Muscle layer of colon (tissue), 2 donors: Measurements from ENCODE around the gene EPB41L2.

Source experiments
- H3K27ac ChIP-seq: one replicate; pipeline ENCODE4 v1.7.0; 2013; ENCODE audit warnings: low read depth, mild to moderate bottlenecking, low read length, moderate library complexity
- H3K27me3 ChIP-seq, 2 donors: one replicate each; pipeline ENCODE4 v1.7.0; 2013; ENCODE audit warnings: low read length in 2 of 2, mild to moderate bottlenecking in 2 of 2; ENCODE audit not compliant: insufficient read depth in 2 of 2, control insufficient read depth in 1 of 2
- H3K36me3 ChIP-seq: one replicate; pipeline ENCODE4 v1.7.0; 2013; ENCODE audit warnings: mild to moderate bottlenecking, low read length; ENCODE audit not compliant: insufficient read depth
- H3K4me1 ChIP-seq: one replicate; pipeline ENCODE4 v1.7.0; 2013; ENCODE audit warnings: mild to moderate bottlenecking, low read length; ENCODE audit not compliant: insufficient read depth
- H3K4me3 ChIP-seq, 2 donors: one replicate each; pipeline ENCODE4 v1.7.0; 2013; ENCODE audit warnings: low read length in 2 of 2, low read depth in 1 of 2, mild to moderate bottlenecking in 1 of 2, moderate library complexity in 1 of 2
- H3K9ac ChIP-seq: one replicate; pipeline ENCODE4 v1.7.0; 2013; ENCODE audit warnings: low read length
- H3K9me3 ChIP-seq: one replicate; pipeline ENCODE4 v1.7.0; 2013; ENCODE audit warnings: mild to moderate bottlenecking, low read length
- donor health status: abdominal sarcoma.
- donor health status: Adenocarcinoma of cecum.

EPB41L2 gene

DNA sequence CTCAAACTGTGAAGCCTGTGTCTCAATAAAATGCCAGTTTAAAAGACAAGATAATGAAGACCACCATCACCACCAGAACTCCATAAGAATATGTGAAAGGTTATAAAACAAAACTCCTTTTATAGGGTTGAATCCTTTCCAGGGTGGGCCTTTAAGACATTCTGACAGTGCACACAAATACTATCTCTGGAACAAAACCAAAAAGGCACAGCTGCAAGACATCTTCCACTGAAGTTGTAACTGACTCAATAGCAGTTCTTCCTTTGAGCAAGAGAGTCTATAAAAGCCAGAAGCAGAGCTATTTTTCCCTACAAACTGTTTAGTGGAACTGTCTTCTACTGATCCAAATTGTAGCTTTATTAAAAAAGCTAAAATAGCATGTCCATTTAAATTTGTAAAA is 81.6 kb downstream of the EPB41L2 start:
- H3K4me1 ChIP-seq: peaks cover 42% of the 10 kb centered on the region
- no peaks in the 10 kb centered on the region for H3K27me3 ChIP-seq
- no peak overlapping the region for H3K4me3 ChIP-seq
- no peaks in the 10 kb centered on the region for H3K9me3 ChIP-seq
- no peak overlapping the region for H3K27ac ChIP-seq
- no peak overlapping the region for H3K9ac ChIP-seq
- H3K36me3 ChIP-seq: no peaks in the 10 kb centered on the region

GRCh38 chr6:130980310-130981032 is 82.6 kb downstream of the EPB41L2 start:
- no peaks in the 10 kb centered on the region for H3K36me3 ChIP-seq
- H3K9me3 ChIP-seq: no peaks in the 10 kb centered on the region
- H3K4me3 ChIP-seq: no peak overlapping the region
- H3K9ac ChIP-seq: no peak overlapping the region
- H3K27ac ChIP-seq: no peak overlapping the region
- peaks cover 42% of the 10 kb centered on the region for H3K4me1 ChIP-seq
- no peaks in the 10 kb centered on the region for H3K27me3 ChIP-seq

- H3K36me3 ChIP-seq: no peaks in the 10 kb centered on the region
- no peak overlapping the region for H3K9ac ChIP-seq
- no peaks in the 10 kb centered on the region for H3K9me3 ChIP-seq
- H3K4me3 ChIP-seq: no peak overlapping the region
- H3K27me3 ChIP-seq: no peaks in the 10 kb centered on the region
- H3K4me1 ChIP-seq: peaks cover 42% of the 10 kb centered on the region
- no peak overlapping the region for H3K27ac ChIP-seq
Observed at GRCh38 chr6:130978660-130979396, 84.2 kb downstream of the EPB41L2 start.

- Histone ChIP-seq H3K36me3 (no peaks in the 10 kb centered on the region), H3K27ac (no peak overlapping the region), H3K27me3 (no peaks in the 10 kb centered on the region), H3K9ac (no peak overlapping the region), H3K9me3 (no peaks in the 10 kb centered on the region), H3K4me1 (peaks cover 39% of the 10 kb centered on the region), H3K4me3 (no peak overlapping the region)
Observed at GRCh38 chr6:130978180-130978579, 84.9 kb downstream of the EPB41L2 start.

DNA sequence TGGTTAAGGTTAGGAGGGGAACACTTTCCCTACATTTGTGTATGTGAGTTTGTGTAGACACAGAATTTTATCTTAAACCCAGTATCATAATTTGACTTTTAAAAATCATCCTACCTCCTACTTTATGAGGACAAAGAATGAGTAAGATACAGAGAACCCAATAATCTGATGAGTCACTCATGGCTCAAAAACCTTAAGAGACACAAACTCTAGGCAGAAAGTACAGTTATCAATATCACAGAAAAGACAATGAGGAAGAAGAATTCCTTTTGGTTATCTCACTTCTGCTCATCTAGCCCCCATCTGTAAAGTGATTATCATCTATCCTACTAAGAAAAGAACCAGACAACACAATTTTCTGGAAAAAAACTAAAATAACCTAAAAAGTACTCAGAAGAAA is 87.7 kb downstream of the EPB41L2 start:
- Histone ChIP-seq H3K4me1 (peaks cover 23% of the 10 kb centered on the region), H3K27me3 (no peaks in the 10 kb centered on the region), H3K4me3 (no peak overlapping the region), H3K9ac (no peak overlapping the region), H3K27ac (no peak overlapping the region), H3K36me3 (no peaks in the 10 kb centered on the region), H3K9me3 (no peaks in the 10 kb centered on the region)

DNA sequence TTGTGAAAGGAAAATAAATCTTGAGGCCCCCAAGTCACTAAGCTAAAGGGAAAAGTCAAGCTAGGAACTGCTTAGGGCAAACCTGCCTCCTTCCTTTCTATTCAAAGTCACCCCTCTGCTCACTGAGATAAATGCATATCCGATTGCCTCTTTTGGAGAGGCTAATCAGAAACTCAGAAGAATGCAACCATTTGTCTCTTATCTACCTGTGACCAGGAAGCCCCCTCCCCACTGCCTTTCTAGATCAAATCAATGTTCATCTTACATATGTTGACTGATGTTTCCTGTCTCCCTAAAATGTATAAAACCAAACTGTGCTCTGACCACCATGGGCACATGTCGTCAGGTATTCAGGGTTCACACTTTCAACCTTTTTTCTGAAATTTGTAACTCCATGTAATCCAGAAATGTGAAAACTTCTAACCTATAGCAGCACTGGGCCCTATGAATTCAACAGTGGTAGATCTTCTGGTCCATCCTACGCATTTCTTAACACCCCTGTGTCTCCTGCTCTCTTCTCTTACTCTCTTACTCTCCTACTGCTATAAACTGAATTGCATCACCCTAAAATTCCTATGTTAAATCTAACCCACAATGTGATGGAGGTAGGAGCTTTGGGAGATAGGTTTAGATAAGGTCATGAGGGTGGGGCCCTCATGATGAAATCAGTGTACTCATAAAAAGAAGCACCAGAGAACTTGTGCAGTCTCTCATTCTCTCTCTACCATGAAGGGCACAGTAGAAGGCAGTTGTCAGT is 89.3 kb downstream of the EPB41L2 start:
- H3K9ac ChIP-seq: no peak overlapping the region
- H3K36me3 ChIP-seq: no peaks in the 10 kb centered on the region
- H3K9me3 ChIP-seq: no peaks in the 10 kb centered on the region
- H3K4me3 ChIP-seq: no peak overlapping the region
- H3K27me3 ChIP-seq: no peaks in the 10 kb centered on the region
- peaks cover 18% of the 10 kb centered on the region for H3K4me1 ChIP-seq
- no peak overlapping the region for H3K27ac ChIP-seq

GRCh38 chr6:130971504-130971903 is 91.5 kb downstream of the EPB41L2 start:
- H3K4me1 ChIP-seq: peaks cover 20% of the 10 kb centered on the region
- no peaks in the 10 kb centered on the region for H3K27me3 ChIP-seq
- no peak overlapping the region for H3K27ac ChIP-seq
- H3K36me3 ChIP-seq: no peaks in the 10 kb centered on the region
- no peaks in the 10 kb centered on the region for H3K9me3 ChIP-seq
- no peak overlapping the region for H3K9ac ChIP-seq
- H3K4me3 ChIP-seq: no peak overlapping the region

- H3K9ac ChIP-seq: no peak overlapping the region
- H3K36me3 ChIP-seq: no peaks in the 10 kb centered on the region
- peaks cover 21% of the 10 kb centered on the region for H3K4me1 ChIP-seq
- no peak overlapping the region for H3K27ac ChIP-seq
- H3K9me3 ChIP-seq: no peaks in the 10 kb centered on the region
- H3K4me3 ChIP-seq: no peak overlapping the region
- no peaks in the 10 kb centered on the region for H3K27me3 ChIP-seq
Observed at GRCh38 chr6:130970839-130971410, 92.1 kb downstream of the EPB41L2 start.

- H3K27ac ChIP-seq: no peak overlapping the region
- no peaks in the 10 kb centered on the region for H3K27me3 ChIP-seq
- no peaks in the 10 kb centered on the region for H3K9me3 ChIP-seq
- H3K9ac ChIP-seq: no peak overlapping the region
- peak overlapping the region; percentile 38 to 42 for H3K4me3 ChIP-seq
- peaks cover 21% of the 10 kb centered on the region for H3K4me1 ChIP-seq
- H3K36me3 ChIP-seq: no peaks in the 10 kb centered on the region
Observed at GRCh38 chr6:130969791-130970491, 93.1 kb downstream of the EPB41L2 start.

DNA sequence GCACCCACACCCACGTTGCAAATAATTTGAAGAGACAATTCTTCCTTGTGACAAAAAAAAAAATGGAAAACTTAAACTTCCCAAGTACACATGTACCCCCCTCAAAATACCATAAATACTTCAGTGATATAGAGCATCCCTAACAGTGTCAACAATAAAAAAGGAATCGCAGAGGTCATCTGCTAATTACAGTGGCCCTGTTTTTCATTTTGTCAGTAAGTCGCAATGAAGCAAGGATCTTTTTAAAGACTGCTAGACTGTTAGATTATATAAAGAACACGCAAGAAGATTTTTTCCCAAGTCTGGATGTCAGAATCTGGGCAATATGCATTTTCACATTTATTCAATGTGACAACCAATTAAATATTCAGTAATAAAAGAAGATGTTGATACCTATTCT is 93.9 kb downstream of the EPB41L2 start:
- Histone ChIP-seq H3K27ac (no peak overlapping the region), H3K9me3 (no peaks in the 10 kb centered on the region), H3K4me1 (peaks cover 21% of the 10 kb centered on the region), H3K9ac (no peak overlapping the region), H3K36me3 (no peaks in the 10 kb centered on the region), H3K27me3 (no peaks in the 10 kb centered on the region), H3K4me3 (peak overlapping the region in 1 of 2 donors; percentile 38)

DNA sequence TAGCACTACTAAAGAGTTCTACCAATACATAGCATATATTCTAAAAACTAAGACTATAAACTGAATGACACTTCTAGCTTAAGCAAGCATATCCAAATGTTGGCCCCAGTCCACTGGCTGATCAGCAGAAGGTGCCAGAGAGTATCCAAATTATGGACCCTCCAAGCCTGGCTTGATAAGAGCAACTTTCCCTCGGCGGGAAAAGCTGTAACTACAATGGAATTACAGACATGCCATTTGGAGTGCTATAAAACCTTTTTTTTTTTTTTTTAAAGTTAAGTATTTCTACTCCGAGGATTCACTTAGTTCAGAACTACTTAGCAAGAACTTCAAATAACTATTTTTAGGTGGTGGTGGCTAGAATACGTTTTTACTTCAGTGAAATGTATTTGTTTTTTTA is 94.6 kb downstream of the EPB41L2 start:
- no peaks in the 10 kb centered on the region for H3K36me3 ChIP-seq
- H3K27ac ChIP-seq: no peak overlapping the region
- H3K4me3 ChIP-seq: peak overlapping the region; percentile 2 to 32
- H3K9me3 ChIP-seq: no peaks in the 10 kb centered on the region
- H3K27me3 ChIP-seq: no peaks in the 10 kb centered on the region
- peaks cover 21% of the 10 kb centered on the region for H3K4me1 ChIP-seq
- no peak overlapping the region for H3K9ac ChIP-seq
